ENCODE results near the gene NAALADL2. TPM values are rescaled to one million over a fixed set of nuclear protein-coding genes. Genes with fewer than 3 reads are reported as not detected.

NAALADL2 gene
- total and polyA plus RNA-seq, 2 donors = 0.68 to 4.9 TPM

DNA sequence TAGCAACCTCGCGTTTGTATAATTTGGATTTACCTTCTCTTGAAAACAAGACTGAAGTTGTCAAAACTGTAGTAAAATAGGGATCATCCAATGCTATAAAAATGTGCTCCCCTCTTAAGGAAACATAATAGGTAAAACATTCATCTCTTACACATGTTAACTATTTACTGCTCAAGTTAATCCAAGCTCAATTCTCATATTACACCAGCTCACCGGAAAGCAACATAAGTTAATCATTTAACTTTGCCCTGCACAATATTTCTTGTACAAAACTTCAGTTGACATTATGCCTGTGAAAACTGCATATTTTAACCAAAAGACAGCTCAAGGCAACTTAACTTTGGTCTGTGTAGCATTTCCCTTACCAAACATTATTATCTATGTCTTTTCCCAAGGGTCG is 634.2 kb downstream of the NAALADL2 start:
- H3K4me3 ChIP-seq (ENCODE audit: low read length in 2 of 2) = no peak overlapping the region
- no peaks in the 10 kb centered on the region for H3K27me3 ChIP-seq (ENCODE audit: control insufficient read depth in 2 of 2, insufficient read depth in 1 of 2, low read length in 1 of 2)
- DNase-seq (ENCODE audit: low read depth in 6 of 9, low spot score in 9 of 9) = no peak
- H3K9me3 ChIP-seq (ENCODE audit: control insufficient read depth in 2 of 2, insufficient read depth in 1 of 2, low read length in 1 of 2) = no peaks in the 10 kb centered on the region
- H3K36me3 ChIP-seq (ENCODE audit: control insufficient read depth in 2 of 2, insufficient read depth in 2 of 2, low read length in 1 of 2) = no peaks in the 10 kb centered on the region
- 98% methylated on average over 4 of the region's 4 CpGs for WGBS
- H3K4me1 ChIP-seq (ENCODE audit: control insufficient read depth in 2 of 2, insufficient read depth in 2 of 2, low read length in 2 of 2) = no peaks in the 10 kb centered on the region
- no peak overlapping the region for H3K27ac ChIP-seq (ENCODE audit: low read depth in 1 of 2, low read length in 1 of 2)

DNA sequence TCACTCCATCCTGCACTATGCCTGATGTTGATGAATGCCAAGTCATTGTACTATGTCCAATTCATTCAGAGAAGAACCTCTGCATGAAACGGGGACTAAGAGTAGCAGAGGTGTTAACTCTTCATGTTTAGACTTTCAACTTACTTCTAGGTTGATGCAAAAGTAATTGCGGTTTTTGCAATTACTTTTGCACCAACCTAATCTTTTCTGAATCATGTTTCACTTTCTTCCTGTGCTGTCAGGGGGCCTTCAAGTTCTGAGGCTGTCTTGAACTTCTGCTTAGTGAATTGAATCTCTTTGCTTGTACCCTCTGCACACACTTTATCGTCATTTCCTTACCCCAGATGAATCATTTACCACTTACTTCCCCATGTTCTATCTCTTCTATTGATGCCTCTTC is 636.2 kb downstream of the NAALADL2 start:
- peak in 6 of 9 donors; percentile 3 to 53 (median 6) for DNase-seq (ENCODE audit: low read depth in 6 of 9, low spot score in 9 of 9)
- WGBS = 24% methylated on average over 3 of the region's 3 CpGs
- Histone ChIP-seq H3K27ac (ENCODE audit: low read depth in 1 of 2, low read length in 1 of 2) (no peak overlapping the region), H3K27me3 (ENCODE audit: control insufficient read depth in 2 of 2, insufficient read depth in 1 of 2, low read length in 1 of 2) (no peaks in the 10 kb centered on the region), H3K9me3 (ENCODE audit: control insufficient read depth in 2 of 2, insufficient read depth in 1 of 2, low read length in 1 of 2) (no peaks in the 10 kb centered on the region), H3K4me3 (ENCODE audit: low read length in 2 of 2) (no peak overlapping the region), H3K4me1 (ENCODE audit: control insufficient read depth in 2 of 2, insufficient read depth in 2 of 2, low read length in 2 of 2) (no peaks in the 10 kb centered on the region), H3K36me3 (ENCODE audit: control insufficient read depth in 2 of 2, insufficient read depth in 2 of 2, low read length in 1 of 2) (no peaks in the 10 kb centered on the region)

DNA sequence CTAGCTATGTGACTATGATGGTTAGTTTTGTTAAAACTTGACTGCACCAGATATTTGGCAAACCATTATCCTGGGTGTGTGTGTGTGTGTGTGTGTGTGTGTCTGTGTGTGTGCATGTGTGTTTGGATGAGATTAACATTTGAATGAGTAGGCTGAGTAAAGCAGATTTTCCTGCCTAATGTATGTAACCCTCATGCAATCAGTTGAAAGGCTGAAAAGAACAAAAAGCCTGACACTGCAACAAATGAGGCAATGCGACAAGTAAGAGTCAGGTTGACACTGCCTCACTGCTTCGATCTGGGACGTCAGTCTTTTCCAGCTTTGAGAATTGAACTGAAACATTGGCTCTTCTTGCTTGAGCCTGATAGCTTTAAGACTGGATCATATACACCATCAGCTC is 643.0 kb downstream of the NAALADL2 start:
- Histone ChIP-seq H3K9me3 (ENCODE audit: control insufficient read depth in 2 of 2, insufficient read depth in 1 of 2, low read length in 1 of 2) (no peaks in the 10 kb centered on the region), H3K4me1 (ENCODE audit: control insufficient read depth in 2 of 2, insufficient read depth in 2 of 2, low read length in 2 of 2) (no peaks in the 10 kb centered on the region), H3K4me3 (ENCODE audit: low read length in 2 of 2) (no peak overlapping the region), H3K27me3 (ENCODE audit: control insufficient read depth in 2 of 2, insufficient read depth in 1 of 2, low read length in 1 of 2) (no peaks in the 10 kb centered on the region), H3K27ac (ENCODE audit: low read depth in 1 of 2, low read length in 1 of 2) (no peak overlapping the region), H3K36me3 (ENCODE audit: control insufficient read depth in 2 of 2, insufficient read depth in 2 of 2, low read length in 1 of 2) (no peaks in the 10 kb centered on the region)
- 96% methylated on average over 3 of the region's 3 CpGs for WGBS
- no peak for DNase-seq (ENCODE audit: low read depth in 6 of 9, low spot score in 9 of 9)

DNA sequence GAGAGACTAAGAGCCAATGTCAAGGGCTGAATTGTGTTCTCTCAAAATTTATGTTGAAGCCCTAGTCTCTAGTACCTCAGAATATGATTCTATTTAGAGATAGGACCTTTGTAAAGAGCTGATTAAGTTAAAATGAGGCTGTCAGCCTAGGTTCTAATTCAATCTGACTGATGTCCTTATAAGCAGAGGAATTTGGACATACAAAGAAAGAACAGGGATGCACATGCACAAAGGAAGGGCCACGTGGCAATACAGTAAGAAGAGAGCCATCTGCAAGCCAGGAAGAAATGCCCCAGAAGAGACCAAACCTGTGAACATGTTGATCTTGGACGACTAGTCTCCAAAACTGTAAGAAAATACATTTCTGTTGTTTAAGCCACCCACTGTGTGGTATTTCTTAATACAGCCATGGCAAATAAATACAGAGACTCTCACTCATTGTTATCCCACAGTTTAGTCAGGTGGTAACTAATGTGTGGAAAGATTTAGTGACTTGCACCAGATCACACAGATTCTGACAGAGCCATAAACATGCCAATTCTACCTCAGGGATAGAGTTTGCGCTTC is 652.2 kb downstream of the NAALADL2 start:
- no peak for DNase-seq (ENCODE audit: low read depth in 6 of 9, low spot score in 9 of 9)
- H3K4me3 ChIP-seq (ENCODE audit: low read length in 2 of 2) = no peak overlapping the region
- H3K27me3 ChIP-seq (ENCODE audit: control insufficient read depth in 2 of 2, insufficient read depth in 1 of 2, low read length in 1 of 2) = no peaks in the 10 kb centered on the region
- H3K9me3 ChIP-seq (ENCODE audit: control insufficient read depth in 2 of 2, insufficient read depth in 1 of 2, low read length in 1 of 2) = no peaks in the 10 kb centered on the region
- WGBS = 93% methylated on average over 3 of the region's 3 CpGs
- no peaks in the 10 kb centered on the region for H3K4me1 ChIP-seq (ENCODE audit: control insufficient read depth in 2 of 2, insufficient read depth in 2 of 2, low read length in 2 of 2)
- no peaks in the 10 kb centered on the region for H3K36me3 ChIP-seq (ENCODE audit: control insufficient read depth in 2 of 2, insufficient read depth in 2 of 2, low read length in 1 of 2)
- H3K27ac ChIP-seq (ENCODE audit: low read depth in 1 of 2, low read length in 1 of 2) = no peak overlapping the region

DNA sequence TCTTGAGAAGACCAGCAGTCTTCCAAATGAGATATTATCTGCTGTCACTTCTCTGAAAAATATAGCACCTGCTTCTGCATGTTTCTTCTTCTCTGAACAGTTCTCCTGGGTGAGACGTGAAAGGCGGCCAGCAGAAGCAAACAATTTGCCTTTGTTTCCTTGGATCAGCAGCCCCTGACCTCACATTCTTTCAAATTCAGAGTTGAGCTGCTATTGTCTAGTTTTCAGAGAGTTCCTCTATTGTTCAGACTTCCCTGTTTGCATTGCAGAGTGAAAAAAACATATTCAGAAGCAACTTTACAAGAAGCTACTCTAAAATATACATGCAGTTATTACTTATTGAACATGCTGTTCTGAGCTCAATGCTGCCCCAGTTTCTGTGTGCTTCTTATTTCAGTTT is 653.6 kb downstream of the NAALADL2 start:
- no peaks in the 10 kb centered on the region for H3K36me3 ChIP-seq (ENCODE audit: control insufficient read depth in 2 of 2, insufficient read depth in 2 of 2, low read length in 1 of 2)
- DNase-seq (ENCODE audit: low read depth in 6 of 9, low spot score in 9 of 9) = peak in 2 of 9 donors; percentile 3 to 18
- no peaks in the 10 kb centered on the region for H3K27me3 ChIP-seq (ENCODE audit: control insufficient read depth in 2 of 2, insufficient read depth in 1 of 2, low read length in 1 of 2)
- H3K4me3 ChIP-seq (ENCODE audit: low read length in 2 of 2) = no peak overlapping the region
- peak overlapping the region in 1 of 2 donors; percentile 8 for H3K27ac ChIP-seq (ENCODE audit: low read depth in 1 of 2, low read length in 1 of 2)
- H3K9me3 ChIP-seq (ENCODE audit: control insufficient read depth in 2 of 2, insufficient read depth in 1 of 2, low read length in 1 of 2) = no peaks in the 10 kb centered on the region
- H3K4me1 ChIP-seq (ENCODE audit: control insufficient read depth in 2 of 2, insufficient read depth in 2 of 2, low read length in 2 of 2) = no peaks in the 10 kb centered on the region
- 75% methylated on average over 2 of the region's 2 CpGs for WGBS

DNA sequence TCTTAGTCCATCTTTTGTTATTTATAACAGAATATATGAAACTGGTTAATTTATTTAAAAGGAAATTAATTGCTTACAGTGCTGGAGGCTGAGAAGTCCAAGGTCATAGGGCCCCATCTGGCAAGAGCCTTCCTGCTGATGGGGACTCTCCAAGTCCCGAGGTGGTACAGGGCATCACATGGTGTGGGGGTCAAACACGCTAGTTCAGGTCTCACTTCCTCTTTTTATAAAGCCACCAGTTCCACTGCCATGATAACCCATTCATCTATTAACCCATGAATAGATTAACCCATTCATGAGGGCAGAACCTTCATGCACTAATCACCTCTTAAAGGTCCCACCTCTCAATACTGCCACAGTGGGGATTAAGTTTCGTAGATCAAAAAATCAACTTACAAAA is 659.3 kb downstream of the NAALADL2 start:
- Histone ChIP-seq H3K36me3 (ENCODE audit: control insufficient read depth in 2 of 2, insufficient read depth in 2 of 2, low read length in 1 of 2) (no peaks in the 10 kb centered on the region), H3K27me3 (ENCODE audit: control insufficient read depth in 2 of 2, insufficient read depth in 1 of 2, low read length in 1 of 2) (no peaks in the 10 kb centered on the region), H3K27ac (ENCODE audit: low read depth in 1 of 2, low read length in 1 of 2) (no peak overlapping the region), H3K4me1 (ENCODE audit: control insufficient read depth in 2 of 2, insufficient read depth in 2 of 2, low read length in 2 of 2) (no peaks in the 10 kb centered on the region), H3K9me3 (ENCODE audit: control insufficient read depth in 2 of 2, insufficient read depth in 1 of 2, low read length in 1 of 2) (no peaks in the 10 kb centered on the region), H3K4me3 (ENCODE audit: low read length in 2 of 2) (no peak overlapping the region)
- DNase-seq (ENCODE audit: low read depth in 6 of 9, low spot score in 9 of 9) = no peak
- WGBS = 87% methylated on average over 3 of the region's 3 CpGs

DNA sequence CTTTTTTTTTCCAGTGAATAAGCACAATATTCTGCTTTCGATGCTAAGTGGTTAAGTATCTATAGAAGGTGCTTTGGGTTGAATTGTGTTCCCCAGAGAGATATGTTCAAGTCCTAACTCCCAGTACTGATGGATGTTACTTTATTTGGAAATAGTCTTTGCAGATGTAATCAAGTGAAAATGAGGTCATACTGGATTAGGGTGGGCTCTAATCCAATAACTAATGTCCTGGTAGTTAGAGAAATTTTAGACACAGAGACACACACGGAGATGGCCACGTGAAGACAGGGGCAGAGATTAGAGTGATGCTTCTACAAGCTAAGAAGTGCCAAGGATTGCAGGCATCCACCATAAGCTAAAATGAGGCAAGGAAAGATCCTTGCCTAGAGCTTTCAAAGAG is 662.3 kb downstream of the NAALADL2 start:
- no peak for DNase-seq (ENCODE audit: low read depth in 6 of 9, low spot score in 9 of 9)
- H3K36me3 ChIP-seq (ENCODE audit: control insufficient read depth in 2 of 2, insufficient read depth in 2 of 2, low read length in 1 of 2) = no peaks in the 10 kb centered on the region
- H3K27me3 ChIP-seq (ENCODE audit: control insufficient read depth in 2 of 2, insufficient read depth in 1 of 2, low read length in 1 of 2) = no peaks in the 10 kb centered on the region
- H3K4me3 ChIP-seq (ENCODE audit: low read length in 2 of 2) = no peak overlapping the region
- no peaks in the 10 kb centered on the region for H3K9me3 ChIP-seq (ENCODE audit: control insufficient read depth in 2 of 2, insufficient read depth in 1 of 2, low read length in 1 of 2)
- no peaks in the 10 kb centered on the region for H3K4me1 ChIP-seq (ENCODE audit: control insufficient read depth in 2 of 2, insufficient read depth in 2 of 2, low read length in 2 of 2)
- 97% methylated on average over 3 of the region's 3 CpGs for WGBS
- H3K27ac ChIP-seq (ENCODE audit: low read depth in 1 of 2, low read length in 1 of 2) = no peak overlapping the region

DNA sequence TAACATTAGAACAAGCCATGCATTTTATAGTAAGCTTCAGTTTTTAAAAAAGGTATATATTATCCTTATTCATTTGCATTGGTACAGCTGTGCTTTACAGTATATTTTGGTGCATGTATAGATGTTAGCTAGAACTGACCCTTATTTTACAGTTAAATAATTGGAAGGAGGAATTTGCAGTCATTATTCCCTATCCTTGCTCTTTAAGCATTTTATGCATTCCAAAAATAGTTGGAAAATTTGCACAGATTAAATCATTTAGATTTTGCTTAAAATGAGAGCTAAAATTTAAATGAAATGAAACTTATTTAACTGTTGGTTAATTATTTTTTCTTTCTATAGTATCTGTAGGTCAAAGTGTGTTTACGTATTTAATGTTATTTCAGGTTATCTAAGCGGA is 667.1 kb downstream of the NAALADL2 start:
- Histone ChIP-seq H3K4me1 (ENCODE audit: control insufficient read depth in 2 of 2, insufficient read depth in 2 of 2, low read length in 2 of 2) (peaks cover 0 to 3% of the 10 kb centered on the region in 2 donors), H3K36me3 (ENCODE audit: control insufficient read depth in 2 of 2, insufficient read depth in 2 of 2, low read length in 1 of 2) (no peaks in the 10 kb centered on the region), H3K27me3 (ENCODE audit: control insufficient read depth in 2 of 2, insufficient read depth in 1 of 2, low read length in 1 of 2) (no peaks in the 10 kb centered on the region), H3K27ac (ENCODE audit: low read depth in 1 of 2, low read length in 1 of 2) (no peak overlapping the region), H3K4me3 (ENCODE audit: low read length in 2 of 2) (peak overlapping the region; percentile 33 to 38), H3K9me3 (ENCODE audit: control insufficient read depth in 2 of 2, insufficient read depth in 1 of 2, low read length in 1 of 2) (peaks cover 0 to 4% of the 10 kb centered on the region in 2 donors)
- DNase-seq (ENCODE audit: low read depth in 6 of 9, low spot score in 9 of 9) = no peak
- 91% methylated on average over 2 of the region's 2 CpGs for WGBS

DNA sequence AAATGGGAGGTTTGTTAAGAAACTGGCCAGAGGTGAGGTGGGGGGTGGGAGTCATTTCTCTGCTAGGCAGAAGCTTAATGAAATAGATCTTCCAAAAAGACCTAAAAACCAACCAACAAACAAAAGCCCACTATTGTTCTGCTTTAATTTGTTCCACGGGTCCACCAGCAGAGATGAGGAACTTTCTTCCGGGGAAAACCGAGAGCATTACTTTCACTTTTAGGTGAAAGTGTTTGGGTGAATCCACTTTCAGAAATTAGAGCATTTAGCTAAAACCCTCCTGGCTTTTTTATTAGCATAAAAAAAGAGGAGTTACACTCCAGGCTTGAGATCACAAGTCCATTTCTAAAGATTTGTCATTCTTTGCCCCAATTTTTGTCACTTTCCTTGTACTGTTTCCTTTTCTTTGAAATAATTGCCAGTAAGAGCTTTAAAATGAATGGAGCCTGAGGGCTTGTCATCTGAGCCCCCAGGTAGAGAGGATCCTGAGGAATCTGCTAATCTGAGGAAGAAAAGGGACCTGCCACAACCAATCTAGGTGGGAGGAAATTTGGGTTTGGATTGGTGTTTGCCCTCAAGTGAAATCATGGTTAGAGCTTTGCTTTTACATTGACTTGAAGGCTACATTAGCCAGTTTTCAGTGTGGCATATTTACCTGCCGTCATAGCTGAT is 667.6 kb downstream of the NAALADL2 start:
- Histone ChIP-seq H3K4me3 (ENCODE audit: low read length in 2 of 2) (peak overlapping the region; percentile 33 to 38), H3K9me3 (ENCODE audit: control insufficient read depth in 2 of 2, insufficient read depth in 1 of 2, low read length in 1 of 2) (peaks cover 0 to 4% of the 10 kb centered on the region in 2 donors), H3K27ac (ENCODE audit: low read depth in 1 of 2, low read length in 1 of 2) (peak overlapping the region in 1 of 2 donors; percentile 56), H3K4me1 (ENCODE audit: control insufficient read depth in 2 of 2, insufficient read depth in 2 of 2, low read length in 2 of 2) (peaks cover 0 to 3% of the 10 kb centered on the region in 2 donors), H3K36me3 (ENCODE audit: control insufficient read depth in 2 of 2, insufficient read depth in 2 of 2, low read length in 1 of 2) (no peaks in the 10 kb centered on the region), H3K27me3 (ENCODE audit: control insufficient read depth in 2 of 2, insufficient read depth in 1 of 2, low read length in 1 of 2) (no peaks in the 10 kb centered on the region)
- peak in 6 of 9 donors; percentile 6 to 52 (median 13) for DNase-seq (ENCODE audit: low read depth in 6 of 9, low spot score in 9 of 9)
- WGBS = 39% methylated on average over 4 of the region's 4 CpGs

Data from thymus (tissue), 11 donors.